HG03520 (cell line): ENCODE data around the gene TLL2.

Experiments used
- ATAC-seq: cut with Tn5 transposase; IDR thresholded peaks from one replicate; pipeline ENCODE4 v1.9.1; 2021; ENCODE audit warnings: mild to moderate bottlenecking, moderate library complexity; ENCODE audit not compliant: unreplicated experiment

Gene TLL2

DNA sequence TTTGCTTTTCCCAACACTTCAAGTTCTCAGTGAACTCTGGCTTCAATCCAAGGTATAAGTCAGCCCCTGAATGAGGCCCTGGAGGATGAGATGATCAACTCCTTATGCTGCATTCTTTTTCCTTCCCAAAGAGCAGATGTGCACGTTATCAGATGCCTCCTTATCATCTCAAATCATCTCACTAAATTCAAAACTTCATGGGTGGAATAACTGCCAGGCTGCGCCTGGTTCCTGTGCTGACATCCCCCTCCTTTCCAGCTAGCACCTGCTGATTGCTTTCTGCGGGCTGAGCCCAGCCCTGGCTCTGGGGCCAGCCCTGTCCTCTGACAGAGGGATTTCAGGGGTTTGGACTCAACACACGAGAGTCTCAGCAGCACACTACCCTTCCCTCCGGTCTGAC is 44.9 kb downstream of the TLL2 start:
- no peak for ATAC-seq

GRCh38 chr10:96465599-96465998 is 48.1 kb downstream of the TLL2 start:
- ATAC-seq: no peak

DNA sequence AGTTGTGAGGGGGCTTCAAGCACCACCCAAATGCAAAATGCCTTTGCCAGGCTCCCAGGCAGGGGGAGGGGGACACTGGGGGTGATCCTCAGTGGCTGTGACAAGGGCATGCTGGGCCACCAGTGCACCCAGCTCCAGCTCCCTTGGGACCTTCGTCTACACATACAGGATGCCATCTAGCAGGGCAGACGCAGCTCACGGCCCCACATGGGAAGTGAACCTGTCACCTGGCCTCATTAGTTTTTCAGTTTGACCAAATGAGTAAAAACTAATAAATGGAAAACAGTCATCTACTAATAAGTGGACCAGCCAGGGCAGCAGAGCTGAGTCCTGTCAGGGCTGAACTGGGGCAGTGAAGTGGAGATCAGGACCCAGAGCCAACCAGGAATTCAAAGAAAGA is 50.2 kb downstream of the TLL2 start:
- no peak for ATAC-seq

GRCh38 chr10:96462606-96463151 is 51.0 kb downstream of the TLL2 start:
- no peak for ATAC-seq

- no peak for ATAC-seq
Observed at GRCh38 chr10:96460316-96460715, 53.4 kb downstream of the TLL2 start.

DNA sequence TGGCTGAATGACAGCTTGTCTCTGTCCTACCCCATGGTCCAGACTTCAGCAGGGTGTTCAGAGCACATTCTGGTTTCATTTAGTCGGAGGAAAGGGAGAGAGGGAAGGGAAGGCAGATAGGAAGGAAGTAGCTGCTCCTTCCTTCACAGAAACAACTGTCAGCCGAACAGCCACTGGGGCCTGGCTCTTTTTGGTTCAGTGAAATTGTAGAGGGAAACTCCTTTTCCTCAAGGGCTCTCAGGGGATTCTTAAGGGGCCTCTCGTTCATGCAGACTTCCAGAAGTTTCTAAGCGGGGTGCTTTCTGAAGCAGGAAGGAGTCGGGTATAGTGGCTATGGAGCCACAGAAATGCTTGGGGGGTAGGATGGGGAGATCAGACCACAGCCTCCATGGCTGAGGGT is 56.4 kb downstream of the TLL2 start:
- ATAC-seq: no peak

DNA sequence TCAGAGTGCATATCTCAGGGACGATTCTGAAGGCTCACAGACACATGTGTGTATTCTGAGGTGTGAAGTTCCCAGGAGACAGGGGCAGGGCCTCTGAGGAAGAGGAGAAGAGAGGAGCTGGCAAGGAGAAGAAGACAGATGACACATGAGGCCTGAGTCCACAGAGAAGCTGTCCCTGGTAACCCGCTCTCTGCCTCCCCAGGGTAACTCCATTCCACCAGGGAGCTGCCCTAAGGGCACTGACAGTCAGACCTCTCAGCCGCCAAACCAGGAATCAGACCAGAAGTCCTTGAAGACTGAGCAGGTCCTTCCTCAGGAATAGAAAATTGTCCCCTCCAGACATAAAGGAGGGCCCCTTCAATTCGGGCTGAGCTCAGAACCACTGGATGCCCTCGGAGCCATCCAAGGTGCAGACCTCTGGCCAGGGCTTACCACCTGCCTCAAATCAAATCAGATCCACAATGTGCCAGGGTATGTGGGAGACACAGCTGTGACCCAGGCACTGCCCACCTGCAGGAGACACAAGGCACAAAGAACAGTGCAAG is 57.4 kb downstream of the TLL2 start:
- ATAC-seq: no peak

GRCh38 chr10:96453856-96454583 is 59.7 kb downstream of the TLL2 start:
- ATAC-seq: no peak

- no peak for ATAC-seq
Observed at GRCh38 chr10:96452494-96453153, 61.1 kb downstream of the TLL2 start.

DNA sequence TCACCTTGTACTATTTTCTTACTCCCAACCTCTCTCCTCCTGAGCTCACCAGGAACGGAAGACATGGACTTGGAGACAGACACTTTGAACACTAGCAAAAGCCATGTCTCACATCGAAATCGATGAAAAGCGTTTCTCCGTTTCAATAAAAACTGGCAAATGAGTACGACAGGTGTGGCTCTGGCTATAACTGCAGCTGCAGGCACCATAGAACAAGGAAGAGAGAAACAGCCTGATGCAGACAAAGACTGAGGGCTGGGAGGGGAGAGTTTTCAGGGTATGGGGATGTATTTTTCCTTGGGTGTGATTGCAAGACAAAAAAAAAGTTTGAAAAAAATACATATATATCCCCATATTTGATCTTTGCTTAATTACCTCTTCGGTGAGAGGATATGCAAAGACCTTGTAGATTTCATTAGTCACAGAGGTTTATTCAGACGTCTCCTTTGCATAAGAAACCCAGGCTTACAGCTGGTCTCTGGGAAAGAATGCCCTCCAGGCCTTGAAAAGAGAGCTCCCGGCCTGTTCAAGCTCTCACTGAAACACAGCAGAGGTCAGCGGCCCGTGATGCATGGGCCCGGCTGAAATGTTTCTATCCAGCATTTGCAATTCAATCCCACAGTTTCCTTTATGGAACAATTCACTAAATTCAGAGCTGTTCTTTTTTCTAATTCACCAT is 63.1 kb downstream of the TLL2 start:
- ATAC-seq: no peak

- ATAC-seq: no peak
Observed at GRCh38 chr10:96448558-96448957, 65.2 kb downstream of the TLL2 start.

- ATAC-seq: no peak
Observed at GRCh38 chr10:96448021-96448457, 65.7 kb downstream of the TLL2 start.

DNA sequence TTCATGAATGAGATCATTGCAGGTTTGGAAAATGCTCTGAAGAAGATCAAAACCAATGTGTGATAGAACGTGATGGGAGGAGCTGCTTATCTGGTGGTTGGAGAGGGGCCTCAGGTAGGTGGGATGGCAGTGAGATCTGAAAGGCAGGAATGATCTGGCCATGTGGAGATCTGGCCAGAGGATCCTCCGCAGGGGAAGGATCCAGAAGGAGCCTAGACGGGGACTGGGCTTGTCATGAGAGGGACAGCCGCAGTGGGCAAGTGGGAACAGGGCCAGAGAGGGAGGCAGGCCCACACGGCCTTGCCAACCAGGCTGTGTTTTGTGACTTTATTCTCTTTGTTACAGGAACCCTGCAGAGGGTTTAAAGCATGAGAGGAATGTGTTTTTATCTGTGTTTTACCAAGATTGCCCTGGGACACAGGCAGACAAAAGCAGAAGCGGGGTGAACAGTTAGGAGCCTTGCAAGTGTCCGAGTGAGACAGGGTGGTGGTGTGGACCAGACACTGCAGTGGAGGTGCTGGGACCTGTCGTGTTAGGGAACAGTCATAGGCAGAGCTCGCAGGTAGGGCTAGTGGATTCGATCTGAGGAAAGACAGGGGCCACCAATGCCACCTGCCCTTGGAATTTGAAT is 66.6 kb downstream of the TLL2 start:
- ATAC-seq: no peak

DNA sequence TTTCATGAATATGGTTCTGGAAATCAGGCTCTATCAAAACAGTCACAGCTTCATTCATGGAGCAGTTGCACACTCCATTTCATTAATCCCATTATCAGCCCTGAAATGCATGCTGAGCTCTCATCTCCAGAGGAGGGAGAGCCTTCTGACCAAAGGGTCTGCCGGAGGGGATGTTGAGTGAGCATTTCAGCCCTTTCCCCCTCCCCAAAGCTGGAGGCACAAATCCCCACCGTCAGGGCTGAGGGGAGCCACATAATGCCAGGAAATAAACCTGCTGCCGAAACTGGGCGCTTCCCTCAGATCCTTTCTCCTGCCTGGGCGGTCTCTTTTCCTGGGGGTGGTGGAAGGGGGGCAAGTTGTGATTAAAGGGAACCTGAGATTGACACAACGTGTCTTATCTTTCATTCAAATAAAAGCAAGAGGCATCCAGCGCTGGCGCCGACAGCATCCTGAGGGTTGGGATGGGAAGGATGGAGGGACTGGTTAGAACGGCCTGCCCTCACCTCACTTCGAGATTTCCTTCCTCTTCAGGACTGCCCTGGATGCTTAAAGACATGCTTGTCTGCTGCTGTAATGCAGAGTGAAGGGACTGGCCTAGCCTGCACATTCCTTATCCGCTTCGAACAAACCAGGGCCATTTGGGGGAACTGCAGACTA is 71.6 kb downstream of the TLL2 start:
- no peak for ATAC-seq

DNA sequence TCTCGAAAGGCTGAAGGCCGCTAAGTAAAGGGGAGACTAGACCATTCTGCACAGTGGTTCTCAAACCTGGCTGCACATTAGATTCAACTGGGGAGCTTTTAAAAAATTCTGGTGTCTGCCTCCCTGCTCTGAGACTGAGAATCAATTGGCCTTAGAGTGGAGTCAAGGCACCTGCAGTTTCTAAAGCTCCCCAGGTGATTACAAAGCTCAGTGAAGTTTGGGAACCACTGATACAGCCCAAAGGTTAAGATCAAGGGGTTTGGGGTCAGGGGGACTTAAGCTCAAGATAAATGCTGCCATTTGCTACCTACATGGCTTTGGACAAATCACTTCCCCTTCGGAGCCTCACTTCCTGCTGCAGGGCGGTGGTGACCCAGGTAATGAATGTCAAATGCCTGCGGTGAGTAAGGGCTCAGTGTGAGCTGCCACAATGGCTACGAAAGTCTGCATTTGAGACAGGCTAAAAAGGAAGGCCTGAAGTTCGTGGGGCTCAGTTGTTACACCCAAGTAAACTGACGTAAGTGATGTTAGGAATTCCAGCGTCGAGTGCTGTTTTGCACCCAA is 72.3 kb downstream of the TLL2 start:
- ATAC-seq: no peak

DNA sequence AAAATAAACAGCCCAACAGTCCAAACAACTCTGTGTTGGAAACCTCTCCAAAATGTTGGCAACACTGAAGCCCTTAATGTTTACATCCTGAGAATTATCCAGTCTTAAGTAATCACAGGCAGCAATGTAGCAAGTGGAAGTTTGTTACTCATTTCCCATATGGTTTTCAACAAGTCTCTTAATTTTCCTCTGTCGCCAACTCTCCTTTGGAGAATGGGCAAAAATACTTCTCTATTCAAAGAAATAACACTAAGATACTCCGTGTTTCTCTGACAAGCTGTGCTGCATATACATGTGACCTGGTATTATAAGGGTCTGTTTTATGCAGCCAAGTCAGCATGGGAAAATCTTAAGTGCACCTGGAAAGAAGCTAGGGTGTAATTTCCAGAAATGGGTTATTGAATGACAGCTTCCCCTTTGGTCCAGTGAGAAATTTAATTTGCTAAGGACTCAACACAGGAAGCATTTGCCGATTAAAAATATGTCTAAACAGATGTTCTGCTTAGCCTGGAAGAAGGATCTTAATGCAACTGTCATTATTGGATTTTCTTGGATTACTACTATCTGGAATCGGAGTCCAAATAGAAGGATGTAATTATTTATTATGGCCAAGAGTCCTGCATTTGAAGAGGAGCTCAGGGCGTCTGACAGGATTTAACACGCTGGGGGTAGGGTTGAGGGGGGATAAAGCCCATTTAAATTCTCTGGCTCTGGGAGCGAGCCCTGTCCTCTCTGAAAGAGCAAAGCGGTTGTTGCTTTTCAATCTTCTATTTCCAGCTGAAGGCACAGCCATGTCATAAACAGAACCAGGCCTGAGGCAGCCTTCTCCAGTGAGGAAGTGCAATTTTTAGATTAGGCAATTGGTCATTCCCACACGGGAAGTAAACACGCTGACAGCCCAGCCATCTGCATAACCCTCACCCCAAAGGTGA is 73.1 kb downstream of the TLL2 start:
- ATAC-seq: no peak

GRCh38 chr10:96439725-96440124 is 74.0 kb downstream of the TLL2 start:
- ATAC-seq: no peak

DNA sequence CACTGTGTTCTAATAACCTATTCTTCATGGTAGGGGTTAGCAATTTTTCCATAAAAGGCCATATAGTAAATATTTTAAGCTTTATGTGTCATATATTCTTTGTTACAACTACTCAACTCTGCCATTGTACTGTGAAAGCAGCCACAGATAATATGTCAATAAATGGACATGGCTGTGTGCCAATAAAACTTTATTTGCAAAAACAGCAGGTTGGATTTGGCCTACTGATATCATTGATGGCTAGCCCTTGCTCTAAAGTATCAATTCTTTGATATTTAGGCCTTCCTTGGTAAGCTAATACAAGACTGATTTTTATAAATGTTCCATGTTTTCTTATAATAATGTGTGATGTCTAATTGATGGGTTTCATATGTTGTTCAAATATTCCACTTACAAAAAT is 77.7 kb downstream of the TLL2 start:
- ATAC-seq: no peak
